Urinary bladder (tissue), 4 donors: ENCODE data around the gene KRT6A. TPM values are rescaled to one million over a fixed set of nuclear protein-coding genes. Genes with fewer than 3 reads are reported as not detected.
"Not testable (repeated sequence)": the region's sequence is repeated elsewhere in the genome, so short reads cannot be mapped to it uniquely, and the experiment has no call there.

ENCODE experiments used
- DNase-seq: peaks from one replicate; pipeline ENCODE4 v3.0.0-alpha.2; 2015; ENCODE audit errors: extremely low spot score
- H3K27ac ChIP-seq: one replicate; pipeline ENCODE4 v1.5.1; 2013; ENCODE audit warnings: low read depth, mild to moderate bottlenecking, moderate library complexity
- H3K36me3 ChIP-seq: one replicate; pipeline ENCODE4 v1.6.1; 2013; ENCODE audit warnings: mild to moderate bottlenecking, moderate library complexity; ENCODE audit not compliant: insufficient read depth
- H3K4me1 ChIP-seq: one replicate; pipeline ENCODE4 v1.6.1; 2013; ENCODE audit warnings: mild to moderate bottlenecking, moderate library complexity; ENCODE audit not compliant: insufficient read depth
- H3K4me3 ChIP-seq: one replicate; pipeline ENCODE4 v1.5.1; 2013; ENCODE audit warnings: low read depth, low read length
- WGBS: extraction: QIAGEN DNeasy Blood & Tissue Kit; methylation state at CpG from one replicate; pipeline ENCODE4 v1.1.7; 2013; 5-methylcytosine and 5-hydroxymethylcytosine counted together
- polyA plus RNA-seq: library from polyadenylated mRNA; stranded (reverse); fragments of 200-250 nt; gene quantifications from one replicate; pipeline ENCODE4 v1.2.3, GENCODE V29; 2013
- total RNA-seq: library from RNA; depleted of rRNA; stranded (reverse); fragments of >200 nt; gene quantifications from one replicate; pipeline ENCODE4 v1.2.3, GENCODE V29; 2014
- donor health status: healthy with polysubstance abuse.
- donor health status: healthy.

KRT6A gene
- total and polyA plus RNA-seq, 2 donors = 0.11 TPM; not detected in 1

- H3K36me3 ChIP-seq = no peaks in the 10 kb centered on the region
- H3K27ac ChIP-seq = no peak within 1 kb of the TSS
- DNase-seq = no peak
- H3K4me1 ChIP-seq = no peaks in the 10 kb centered on the region
- 88% methylated on average over 6 of the region's 6 CpGs for WGBS
- no peak within 1 kb of the TSS for H3K4me3 ChIP-seq
Measured at GRCh38 chr12:52452101-52452500, 41.0 kb downstream of the KRT6A start, which contains the start of gene KRT6B. TSS of gene KRT6B (minus strand) at chr12:52452146. CDS start at chr12:52452078, 68 bp downstream.

- H3K27ac ChIP-seq = no peak overlapping the region
- DNase-seq = no peak
- H3K4me3 ChIP-seq = no peak overlapping the region
- no peaks in the 10 kb centered on the region for H3K36me3 ChIP-seq
- no peaks in the 10 kb centered on the region for H3K4me1 ChIP-seq
- WGBS = 68% methylated on average over 3 of the region's 3 CpGs
Measured at GRCh38 chr12:52448228-52448627, 44.8 kb downstream of the KRT6A start.

- H3K36me3 ChIP-seq, H3K4me3 ChIP-seq, H3K27ac ChIP-seq, H3K4me1 ChIP-seq, DNase-seq: not testable (repeated sequence)
- WGBS = 94% methylated on average over 11 of the region's 11 CpGs
Measured at GRCh38 chr12:52447196-52447595, 45.9 kb downstream of the KRT6A start.

GRCh38 chr12:52446367-52447045 lies 46.6 kb downstream of the KRT6A start:
- Histone ChIP-seq H3K36me3 (no peaks in the 10 kb centered on the region), H3K4me3 (no peak overlapping the region), H3K4me1 (no peaks in the 10 kb centered on the region), H3K27ac (no peak overlapping the region)
- DNase-seq = no peak
- 86% methylated on average over 6 of the region's 6 CpGs for WGBS

DNA sequence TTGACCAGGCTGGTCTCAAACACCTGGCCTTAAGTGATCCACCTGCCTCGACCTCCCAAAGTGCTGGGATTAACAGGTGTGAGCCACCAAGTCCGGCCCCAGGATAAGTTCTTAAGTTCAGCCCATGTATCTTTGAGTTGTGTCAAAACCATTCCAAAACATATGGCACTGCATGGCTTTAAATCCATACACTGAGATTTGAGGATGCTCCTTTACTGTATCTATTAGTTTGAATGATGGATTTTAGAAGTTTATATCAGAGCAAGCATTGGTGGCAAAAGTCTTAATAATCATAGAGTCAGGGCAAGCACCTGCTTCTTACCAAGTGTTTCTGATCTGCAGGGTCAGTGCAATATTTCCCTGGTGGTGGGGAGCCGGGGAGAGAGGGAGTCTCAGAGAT lies 47.2 kb downstream of the KRT6A start:
- 68% methylated on average over 3 of the region's 3 CpGs for WGBS
- no peaks in the 10 kb centered on the region for H3K36me3 ChIP-seq

DNA sequence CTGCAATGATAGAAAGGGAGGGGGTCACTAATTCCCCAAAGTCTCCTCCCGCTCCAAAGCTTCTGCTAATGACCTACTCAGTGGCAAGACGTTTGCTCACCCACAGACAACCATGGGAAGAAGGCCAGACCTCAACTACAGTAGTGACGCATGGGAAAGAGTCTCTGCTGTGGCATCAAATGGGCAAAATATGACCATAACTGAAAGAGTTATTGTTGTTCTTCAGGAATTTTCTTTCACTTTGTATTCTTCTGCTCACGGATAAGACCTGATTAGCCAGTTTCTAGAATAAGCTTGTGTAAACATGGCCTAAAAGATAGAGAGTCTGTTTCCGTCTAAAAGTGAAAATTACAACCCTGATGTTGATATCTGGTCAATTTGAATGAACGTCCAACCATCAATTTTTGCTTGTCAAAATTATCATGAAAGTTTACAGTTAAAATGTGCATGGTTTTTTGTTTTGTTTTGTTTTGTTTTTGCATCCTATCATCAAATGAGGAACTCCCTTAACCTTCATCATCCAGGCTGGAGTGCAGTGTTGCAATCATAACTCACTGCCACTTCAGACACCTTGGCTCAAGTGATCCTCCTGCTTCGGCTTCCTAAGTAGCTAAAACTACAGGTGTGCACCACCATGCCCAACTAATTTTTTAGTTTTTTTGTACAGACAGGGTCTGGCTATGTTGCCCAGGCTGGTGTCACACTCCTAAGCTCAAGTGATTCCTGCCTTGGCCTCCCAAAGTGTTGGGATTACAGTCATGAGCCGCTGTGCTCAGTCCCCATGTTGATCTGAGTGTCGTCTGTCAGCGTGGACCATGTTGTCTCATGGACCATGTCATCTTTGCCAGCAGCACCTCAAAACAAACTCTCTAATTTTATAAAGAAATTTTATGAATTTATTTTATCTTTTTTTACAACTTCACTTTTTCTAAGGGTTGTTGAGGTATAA lies 48.1 kb downstream of the KRT6A start:
- no peak for DNase-seq
- H3K36me3 ChIP-seq = no peaks in the 10 kb centered on the region
- H3K4me3 ChIP-seq = no peak overlapping the region
- H3K27ac ChIP-seq = no peak overlapping the region
- WGBS = 76% methylated on average over 10 of the region's 10 CpGs
- no peaks in the 10 kb centered on the region for H3K4me1 ChIP-seq

More for the DNA sequence above, 47.2 kb downstream of the KRT6A start:
- DNase-seq = no peak
- Histone ChIP-seq H3K4me3 (no peak overlapping the region), H3K4me1 (no peaks in the 10 kb centered on the region), H3K27ac (no peak overlapping the region)

GRCh38 chr12:52443966-52444365 lies 49.1 kb downstream of the KRT6A start:
- Histone ChIP-seq H3K4me3 (no peak overlapping the region), H3K4me1 (no peaks in the 10 kb centered on the region), H3K27ac (no peak overlapping the region), H3K36me3 (no peaks in the 10 kb centered on the region)
- DNase-seq = no peak
- WGBS = 85% methylated on average over 3 of the region's 3 CpGs

DNA sequence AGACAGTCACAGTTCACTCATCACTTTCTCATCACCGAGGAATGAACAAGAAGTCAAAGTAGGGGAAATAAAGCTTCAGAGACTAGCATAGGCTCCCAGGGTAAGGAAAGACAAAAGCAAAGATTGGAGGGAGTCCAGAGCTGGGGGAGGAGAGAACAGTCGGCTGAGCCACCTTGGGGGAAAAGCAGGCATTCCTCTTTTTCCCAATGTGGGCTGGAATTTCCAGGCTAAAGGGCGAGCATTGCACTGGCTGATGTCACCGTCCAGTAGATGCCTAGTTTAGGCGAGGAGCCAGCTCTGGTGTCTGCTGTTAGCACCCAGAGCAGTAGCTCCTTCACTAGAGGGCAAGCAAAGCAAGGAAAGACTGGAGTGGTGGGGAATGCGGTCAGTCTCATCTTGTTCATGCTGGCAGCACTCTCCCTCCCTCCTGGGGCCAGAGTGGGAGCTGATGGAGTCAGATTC lies 50.4 kb downstream of the KRT6A start:
- Histone ChIP-seq H3K4me1 (no peaks in the 10 kb centered on the region), H3K36me3 (no peaks in the 10 kb centered on the region), H3K4me3 (no peak overlapping the region), H3K27ac (no peak overlapping the region)
- no peak for DNase-seq
- 32% methylated on average over 6 of the region's 6 CpGs for WGBS

DNA sequence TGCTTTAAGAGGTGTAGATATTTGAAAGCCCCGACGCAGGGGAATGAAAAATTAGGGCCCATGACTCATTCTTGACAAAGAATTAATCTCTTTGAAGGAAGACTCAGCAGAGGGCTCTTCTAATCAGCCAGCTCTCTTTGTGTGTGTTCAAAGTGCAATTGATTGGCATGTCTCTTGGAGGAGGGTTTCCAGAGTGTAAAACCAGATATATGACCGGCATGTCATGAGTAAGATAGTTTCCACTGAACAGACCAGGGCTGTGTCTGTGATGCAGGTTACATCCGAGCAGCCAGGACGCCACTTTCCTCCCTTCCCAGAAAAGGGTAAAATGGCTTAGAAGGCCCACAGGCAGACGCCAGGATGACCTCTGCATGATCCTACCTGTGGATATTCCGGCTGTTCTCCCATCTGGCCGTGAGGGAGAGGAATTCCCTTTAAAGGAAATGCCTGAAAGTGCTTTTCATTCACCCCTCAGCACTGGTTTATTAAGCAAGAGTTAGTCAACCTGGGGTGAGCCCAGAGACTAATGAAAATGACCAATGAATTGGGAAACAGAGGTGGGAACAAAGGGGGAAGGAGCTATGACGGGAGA lies 51.6 kb downstream of the KRT6A start:
- Histone ChIP-seq H3K4me3 (no peak overlapping the region), H3K4me1 (no peaks in the 10 kb centered on the region), H3K36me3 (no peaks in the 10 kb centered on the region), H3K27ac (no peak overlapping the region)
- no peak for DNase-seq
- 75% methylated on average over 9 of the region's 9 CpGs for WGBS

DNA sequence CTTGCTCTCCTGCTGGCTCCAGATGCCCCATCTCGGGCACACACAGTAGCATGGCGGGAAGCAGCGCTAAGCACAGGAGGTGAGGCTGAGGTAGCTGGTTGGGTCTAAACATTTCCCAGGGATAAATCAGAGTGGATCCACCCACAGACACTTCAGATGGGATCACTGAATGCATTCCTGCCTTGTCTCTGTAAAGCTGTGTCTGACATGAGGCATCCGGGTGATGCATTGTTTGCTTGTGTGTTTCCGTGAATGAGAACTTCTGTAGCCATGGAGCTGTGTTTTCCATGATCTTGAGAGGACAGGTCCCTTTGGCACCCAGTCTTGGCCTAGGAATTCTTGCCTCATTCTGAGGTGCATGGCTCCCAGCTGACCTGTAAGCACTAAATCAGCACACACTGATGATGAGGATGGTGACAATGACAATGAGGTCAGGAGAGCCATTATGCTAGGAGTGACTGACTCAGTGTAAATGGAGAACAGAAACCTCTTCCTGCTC lies 52.2 kb downstream of the KRT6A start:
- Histone ChIP-seq H3K4me1 (no peaks in the 10 kb centered on the region), H3K4me3 (no peak overlapping the region), H3K27ac (no peak overlapping the region), H3K36me3 (no peaks in the 10 kb centered on the region)
- WGBS = 82% methylated on average over 5 of the region's 5 CpGs
- DNase-seq = no peak

- 78% methylated on average over 2 of the region's 2 CpGs for WGBS
- no peaks in the 10 kb centered on the region for H3K4me1 ChIP-seq
- H3K27ac ChIP-seq = no peak overlapping the region
- H3K36me3 ChIP-seq = no peaks in the 10 kb centered on the region
- H3K4me3 ChIP-seq = no peak overlapping the region
- no peak for DNase-seq
Measured at GRCh38 chr12:52439845-52440244, 53.2 kb downstream of the KRT6A start.

DNA sequence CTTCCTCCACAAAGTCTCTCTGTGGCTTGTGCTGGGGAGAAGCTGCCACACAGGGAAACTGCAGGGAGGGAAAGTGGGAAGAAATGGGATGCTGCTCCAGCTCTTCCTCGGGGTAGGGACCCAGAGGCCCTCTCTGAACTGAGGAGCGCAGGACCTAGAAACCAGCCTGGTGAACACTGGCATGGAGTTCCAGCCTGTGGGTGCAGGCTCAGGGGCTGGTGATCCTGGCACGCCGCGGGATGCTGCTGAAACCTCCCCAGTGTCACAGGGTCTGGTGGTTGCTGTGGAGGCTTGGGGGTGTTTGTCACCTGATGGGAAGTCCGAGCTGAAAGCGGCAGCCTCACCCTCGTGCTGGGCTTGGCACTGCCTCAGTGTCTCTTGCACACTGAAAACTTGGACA lies 53.6 kb downstream of the KRT6A start:
- WGBS = 78% methylated on average over 8 of the region's 8 CpGs
- Histone ChIP-seq H3K4me1 (no peaks in the 10 kb centered on the region), H3K36me3 (no peaks in the 10 kb centered on the region), H3K27ac (no peak overlapping the region), H3K4me3 (no peak overlapping the region)
- no peak for DNase-seq
